Upper lobe of left lung (tissue), 6 donors: Measurements from ENCODE around the gene C16orf92. TPM values are rescaled to one million over a fixed set of nuclear protein-coding genes. Genes with fewer than 3 reads are reported as not detected.

ENCODE experiments used
- ATAC-seq, 2 donors: fragments of 200-7000 bp; cut with Tn5 transposase; one replicate each; pipeline ENCODE4 v1.9.1; 2022; ENCODE audit warnings: mild to moderate bottlenecking in 2 of 2, moderate library complexity in 2 of 2; ENCODE audit not compliant: low FRiP score in 2 of 2
- DNase-seq, 2 donors: peaks; one replicate each; pipeline ENCODE4 v3.0.0-alpha.2; 2019 to 2020
- H3K27ac ChIP-seq, 4 donors: fragments of 200-600 bp; sonication (generic); one replicate each; pipeline ENCODE4 v1.5.1; 2016 to 2019
- H3K27me3 ChIP-seq, 4 donors: fragments of 200-600 bp; sonication (generic); one replicate each; pipeline ENCODE4 v1.5.1; 2017 to 2019
- H3K36me3 ChIP-seq, 4 donors: fragments of 200-600 bp; sonication (generic); one replicate each; pipeline ENCODE4 v1.5.1; 2016 to 2019
- H3K4me1 ChIP-seq, 4 donors: fragments of 200-600 bp; sonication (generic); one replicate each; pipeline ENCODE4 v1.5.1; 2018 to 2019
- H3K4me3 ChIP-seq, 4 donors: fragments of 200-600 bp; sonication (generic); one replicate each; pipeline ENCODE4 v1.5.1; 2017 to 2019; ENCODE audit warnings: mild to moderate bottlenecking in 2 of 4, moderate library complexity in 1 of 4
- H3K9me3 ChIP-seq, 4 donors: fragments of 200-600 bp; sonication (generic); one replicate each; pipeline ENCODE4 v1.5.1; 2018 to 2019
- CTCF ChIP-seq, 6 experiments: fragments of 450-650 bp in 4 of 6; fragments of 200-600 bp in 2 of 6; sonication (generic) in 2 of 6; IDR thresholded peaks; one replicate each; pipeline ENCODE4 v1.5.1; 2016 to 2019; ENCODE audit warnings: antibody characterized with exemption in 6 of 6
- EP300 ChIP-seq, 4 donors: sonication (generic); formaldehyde crosslinking; IDR thresholded peaks; one replicate each; pipeline ENCODE4 v1.5.1; 2017; ENCODE audit warnings: antibody characterized with exemption in 4 of 4, control low read depth in 2 of 4
- POLR2A ChIP-seq, 4 donors: fragments of 450-650 bp; IDR thresholded peaks; one replicate each; pipeline ENCODE4 v1.5.1; 2016 to 2017; ENCODE audit warnings: antibody characterized with exemption in 4 of 4, mild to moderate bottlenecking in 2 of 4
- POLR2AphosphoS5 ChIP-seq, 2 donors: sonication (generic); formaldehyde crosslinking; IDR thresholded peaks; one replicate each; pipeline ENCODE4 v1.5.1; 2017; ENCODE audit warnings: antibody characterized with exemption in 2 of 2
- WGBS, 2 donors: methylation state at CpG; one replicate each; pipeline ENCODE4 v1.1.5; 2017 to 2018; 5-methylcytosine and 5-hydroxymethylcytosine counted together
- total RNA-seq, 6 donors: library from RNA; depleted of rRNA in 4 of 6; stranded (reverse); fragments of >200 nt in 4 of 6; gene quantifications; one replicate each; pipeline versions ENCODE4 v1.1.0 to v1.2.1, GENCODE V29; 2016 to 2021
- donor health status: DM: no; HTN: no; CAD: no; lungs with moderate emphysema.
- donor health status: DM: no; HTN: yes; CAD: no; lungs with severe emphysema.

Gene C16orf92
- total RNA-seq, 6 donors from 2014 or later, result not detected

GRCh38 chr16:29985271-29985811 is 37.7 kb upstream of the C16orf92 start:
- H3K27me3 ChIP-seq, result no peaks in the 10 kb centered on the region
- ATAC-seq (no peak), DNase-seq (peak in 1 of 2 donors; percentile 72)
- H3K27ac ChIP-seq, result peak overlapping the region in 3 of 4 donors; percentile 73 to 86 (median 80)
- 94 to 98% methylated on average over 21 to 28 of the region's 28 CpGs for WGBS, 2 donors
- no peak overlapping the region for H3K4me3 ChIP-seq
- peaks cover 0 to 58% (median 35%) of the 10 kb centered on the region in 4 donors for H3K4me1 ChIP-seq
- H3K36me3 ChIP-seq, result peaks cover 62 to 100% (median 91%) of the 10 kb centered on the region in 4 donors
- H3K9me3 ChIP-seq, result no peaks in the 10 kb centered on the region
- TF ChIP-seq POLR2AphosphoS5 (IDR thresholded peaks at IDR 0.05) (no peak), POLR2A (IDR thresholded peaks at IDR 0.05) (peak in 1 of 4 donors; percentile 4)

GRCh38 chr16:29986231-29986630 is 36.8 kb upstream of the C16orf92 start:
- no peak overlapping the region for H3K4me3 ChIP-seq
- H3K4me1 ChIP-seq, result peaks cover 4 to 67% (median 43%) of the 10 kb centered on the region in 4 donors
- WGBS, 2 donors, result 93 to 95% methylated on average over 14 of the region's 20 CpGs
- no peak for DNase-seq
- no peak for TF ChIP-seq CTCF (IDR thresholded peaks at IDR 0.05)
- no peak for TF ChIP-seq POLR2AphosphoS5 (IDR thresholded peaks at IDR 0.05)
- TF ChIP-seq POLR2A (IDR thresholded peaks at IDR 0.05), result no peak
- TF ChIP-seq EP300 (IDR thresholded peaks at IDR 0.05), result no peak
- peaks cover 62 to 100% (median 91%) of the 10 kb centered on the region in 4 donors for H3K36me3 ChIP-seq
- peak overlapping the region in 2 of 4 donors; percentile 82 to 86 for H3K27ac ChIP-seq
- no peak for ATAC-seq
- no peaks in the 10 kb centered on the region for H3K27me3 ChIP-seq
- no peaks in the 10 kb centered on the region for H3K9me3 ChIP-seq

GRCh38 chr16:29986931-29987330 is 36.1 kb upstream of the C16orf92 start:
- Histone ChIP-seq H3K36me3 (peaks cover 55 to 100% (median 89%) of the 10 kb centered on the region in 4 donors), H3K4me1 (peaks cover 4 to 74% (median 50%) of the 10 kb centered on the region in 4 donors), H3K9me3 (no peaks in the 10 kb centered on the region), H3K27ac (peak overlapping the region in 3 of 4 donors; percentile 46 to 86 (median 82)), H3K27me3 (no peaks in the 10 kb centered on the region), H3K4me3 (peak overlapping the region in 1 of 4 donors; percentile 32)
- 89 to 91% methylated on average over 5 of the region's 5 CpGs for WGBS, 2 donors
- TF ChIP-seq EP300 (IDR thresholded peaks at IDR 0.05) (no peak), CTCF (IDR thresholded peaks at IDR 0.05) (no peak), POLR2AphosphoS5 (IDR thresholded peaks at IDR 0.05) (no peak), POLR2A (IDR thresholded peaks at IDR 0.05) (no peak)
- ATAC-seq, result no peak
- no peak for DNase-seq

- peak overlapping the region; percentile 73 to 86 (median 80) for H3K27ac ChIP-seq
- H3K27me3 ChIP-seq, result no peaks in the 10 kb centered on the region
- H3K4me1 ChIP-seq, result peaks cover 4 to 79% (median 53%) of the 10 kb centered on the region in 4 donors
- ATAC-seq (no peak), DNase-seq (peak in 1 of 2 donors; percentile 77)
- no peaks in the 10 kb centered on the region for H3K9me3 ChIP-seq
- WGBS, 2 donors, result 95 to 96% methylated on average over 12 to 30 of the region's 35 CpGs
- peak overlapping the region in 3 of 4 donors; percentile 14 to 40 (median 32) for H3K4me3 ChIP-seq
- peaks cover 49 to 100% (median 87%) of the 10 kb centered on the region in 4 donors for H3K36me3 ChIP-seq
- TF ChIP-seq POLR2AphosphoS5 (IDR thresholded peaks at IDR 0.05) (no peak), POLR2A (IDR thresholded peaks at IDR 0.05) (no peak), CTCF (IDR thresholded peaks at IDR 0.05) (no peak), EP300 (IDR thresholded peaks at IDR 0.05) (no peak)
These were observed 35.5 kb upstream of the C16orf92 start for GRCh38 chr16:29987371-29988085.

- Histone ChIP-seq H3K4me1 (peaks cover 4 to 69% (median 51%) of the 10 kb centered on the region in 4 donors), H3K9me3 (no peaks in the 10 kb centered on the region), H3K4me3 (peak overlapping the region in 3 of 4 donors; percentile 14 to 40 (median 32)), H3K27me3 (no peaks in the 10 kb centered on the region), H3K27ac (peak overlapping the region; percentile 73 to 86 (median 80)), H3K36me3 (peaks cover 45 to 100% (median 87%) of the 10 kb centered on the region in 4 donors)
- WGBS, 2 donors, result 75 to 76% methylated on average over 15 to 16 of the region's 17 CpGs
- DNase-seq (peak in 1 of 2 donors; percentile 29), ATAC-seq (no peak)
- TF ChIP-seq POLR2A (IDR thresholded peaks at IDR 0.05) (no peak), POLR2AphosphoS5 (IDR thresholded peaks at IDR 0.05) (no peak), CTCF (IDR thresholded peaks at IDR 0.05) (no peak), EP300 (IDR thresholded peaks at IDR 0.05) (no peak)
These were observed 34.5 kb upstream of the C16orf92 start for GRCh38 chr16:29988346-29989075.
